Measurements from ENCODE around the gene TUBA8. TPM values are rescaled to one million over a fixed set of nuclear protein-coding genes. Genes with fewer than 3 reads are reported as not detected.
"Not testable (repeated sequence)": the region's sequence is repeated elsewhere in the genome, so short reads cannot be mapped to it uniquely, and the experiment has no call there.

The TUBA8 gene
- total RNA-seq = 1 to 10 TPM; 1.5 to 3.3 (median 2.6) TPM
- 0.79 TPM for total RNA-seq (2013)
- 0.10 to 0.85 (median 0.50) reads per million in 29 experiments for total RNA-seq

DNA sequence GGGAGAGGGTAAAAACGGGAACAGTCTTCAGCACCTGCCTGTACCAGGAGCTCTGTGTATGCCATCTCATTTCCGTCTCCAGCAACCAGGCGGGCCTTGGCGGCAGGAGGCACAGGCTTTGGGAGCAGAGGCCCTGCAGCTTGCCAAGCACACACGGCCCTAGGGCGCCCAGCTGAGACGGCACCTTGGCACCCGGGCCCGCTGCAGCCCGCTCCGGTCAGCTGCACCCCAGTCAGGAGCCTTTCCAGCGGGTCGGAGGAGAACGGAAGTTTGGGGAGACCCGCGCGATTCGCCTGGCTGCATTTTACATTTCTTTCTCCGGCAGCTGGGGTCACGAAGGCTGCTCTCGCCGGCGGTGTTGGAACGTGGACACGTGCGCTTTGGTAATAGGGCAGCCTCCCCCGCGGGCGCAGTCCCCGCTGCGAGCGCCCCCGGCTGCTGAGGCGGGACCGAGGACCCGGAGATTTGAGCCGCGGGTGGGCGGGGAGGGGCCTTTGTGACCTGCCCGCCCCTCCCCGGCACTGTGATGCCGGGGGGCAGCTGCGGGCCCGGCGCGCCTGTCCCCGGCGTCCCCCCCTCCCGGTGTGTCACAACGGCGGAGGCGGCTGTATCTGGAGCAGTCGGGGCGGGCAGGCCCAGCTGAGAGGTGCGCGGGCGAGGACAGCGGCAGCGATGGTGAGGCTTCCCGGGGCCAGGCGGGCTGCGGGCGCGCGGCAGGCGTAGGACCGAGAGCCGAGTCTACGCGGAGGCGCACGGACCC is at the start of gene TUBA8:
Gene TUBA8, plus strand, starts transcription at position 616 of the 760 bp plus-strand sequence. Its CDS starts 57 bp downstream, at position 673.
- peaks cover 0 to 8% (median 0%) of the 10 kb centered on the region in 3 donors for H3K9me3 Mint-ChIP-seq
- H3K27ac Mint-ChIP-seq = no peak within 1 kb of the TSS
- DNase-seq (peak in 10 of 35 experiments; percentile 5 to 22 (median 14)), ATAC-seq (replicated peaks in 1 of 4) (peak; percentile 50 to 63 (median 60))
- no peaks in the 10 kb centered on the region for H3K9me3 ChIP-seq
- peak within 1 kb of the TSS; percentile 26 to 58 for H3K4me3 ChIP-seq (ENCODE audit: control insufficient read depth in 1 of 2, extremely low read depth in 1 of 2, low read length in 1 of 2)
- ChIA-PET POLR2A (no interaction called here), CTCF (no interaction called here)
- H3K27me3 Mint-ChIP-seq = peaks cover 43% of the 10 kb centered on the region in 2 donors
- H3K27ac ChIP-seq (ENCODE audit: low read length) = no peak within 1 kb of the TSS
- H3K36me3 ChIP-seq (ENCODE audit: control insufficient read depth in 2 of 2, extremely low read depth in 1 of 2, insufficient read depth in 1 of 2, low read length in 1 of 2) = no peaks in the 10 kb centered on the region
- peaks cover 5 to 31% of the 10 kb centered on the region in 2 experiments for H3K4me1 ChIP-seq (ENCODE audit: control insufficient read depth in 1 of 2, extremely low read depth in 1 of 2, insufficient read depth in 2 of 2, low read length in 2 of 2)
- H3K4me1 Mint-ChIP-seq = peaks cover 29 to 32% (median 32%) of the 10 kb centered on the region in 3 donors
- peaks cover 13% of the 10 kb centered on the region for H3K36me3 Mint-ChIP-seq
- 3% methylated on average over 72 of the region's 72 CpGs for WGBS (ENCODE audit: insufficient coverage)
- H3K4me3 Mint-ChIP-seq = peak within 1 kb of the TSS; percentile 54 to 72 (median 62)
- H3K27me3 ChIP-seq (replicated peaks in 1 of 2; ENCODE audit: control insufficient read depth in 2 of 2, extremely low read depth in 1 of 2, insufficient read depth in 2 of 2, low read length in 1 of 2) = peaks cover 0 to 51% of the 10 kb centered on the region in 2 experiments

- H3K4me1 Mint-ChIP-seq = peaks cover 0 to 9% (median 6%) of the 10 kb centered on the region in 3 donors
- H3K4me1 ChIP-seq (ENCODE audit: control insufficient read depth in 1 of 2, extremely low read depth in 1 of 2, insufficient read depth in 2 of 2, low read length in 2 of 2) = no peaks in the 10 kb centered on the region
- CTCF ChIA-PET = no interaction called here
- H3K4me3 ChIP-seq (ENCODE audit: control insufficient read depth in 1 of 2, extremely low read depth in 1 of 2, low read length in 1 of 2) = no peak overlapping the region
- H3K27ac ChIP-seq (ENCODE audit: low read length) = no peak overlapping the region
- no peaks in the 10 kb centered on the region for H3K36me3 ChIP-seq (ENCODE audit: control insufficient read depth in 2 of 2, extremely low read depth in 1 of 2, insufficient read depth in 1 of 2, low read length in 1 of 2)
- ATAC-seq (replicated peaks in 1 of 4) = no peak
- H3K27me3 Mint-ChIP-seq = peaks cover 32 to 44% of the 10 kb centered on the region in 2 donors
- 100% methylated on average over 2 of the region's 3 CpGs for WGBS (ENCODE audit: insufficient coverage)
- no peak overlapping the region for H3K27ac Mint-ChIP-seq
- no peak for DNase-seq
- peaks cover 0 to 47% of the 10 kb centered on the region in 2 experiments for H3K27me3 ChIP-seq (replicated peaks in 1 of 2; ENCODE audit: control insufficient read depth in 2 of 2, extremely low read depth in 1 of 2, insufficient read depth in 2 of 2, low read length in 1 of 2)
- H3K4me3 Mint-ChIP-seq = no peak overlapping the region
- H3K9me3 Mint-ChIP-seq = no peaks in the 10 kb centered on the region
- no peaks in the 10 kb centered on the region for H3K36me3 Mint-ChIP-seq
- H3K9me3 ChIP-seq = no peaks in the 10 kb centered on the region
- POLR2A ChIA-PET = no interaction called here
Observed at GRCh38 chr22:18062421-18062820, 48.2 kb upstream of the TUBA8 start.

DNA sequence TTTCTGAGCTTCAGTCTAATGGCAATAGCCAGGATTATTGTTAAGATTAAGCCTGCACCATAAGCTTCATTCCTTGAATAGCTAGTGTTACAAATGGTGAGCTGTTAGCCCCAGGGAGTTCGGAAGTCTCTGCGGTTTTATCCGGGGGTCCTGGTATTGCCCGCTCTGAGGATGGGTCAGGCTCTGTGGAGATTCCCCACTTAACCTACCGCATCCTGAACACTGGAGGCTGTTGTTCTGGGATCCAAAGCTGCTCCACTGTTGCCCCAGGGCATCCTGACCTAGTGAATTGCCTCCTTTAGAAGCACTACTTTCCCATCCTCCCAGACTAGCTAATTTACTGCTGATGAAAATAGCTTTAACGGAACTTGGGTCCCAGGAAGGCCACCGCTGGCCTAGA is 47.3 kb upstream of the TUBA8 start:
- ATAC-seq (replicated peaks in 1 of 4) = no peak
- Histone ChIP-seq H3K4me1 (ENCODE audit: control insufficient read depth in 1 of 2, extremely low read depth in 1 of 2, insufficient read depth in 2 of 2, low read length in 2 of 2) (no peaks in the 10 kb centered on the region), H3K27me3 (replicated peaks in 1 of 2; ENCODE audit: control insufficient read depth in 2 of 2, extremely low read depth in 1 of 2, insufficient read depth in 2 of 2, low read length in 1 of 2) (peaks cover 0 to 51% of the 10 kb centered on the region in 2 experiments), H3K27ac (ENCODE audit: low read length) (no peak overlapping the region), H3K9me3 (no peaks in the 10 kb centered on the region), H3K4me3 (ENCODE audit: control insufficient read depth in 1 of 2, extremely low read depth in 1 of 2, low read length in 1 of 2) (no peak overlapping the region), H3K36me3 (ENCODE audit: control insufficient read depth in 2 of 2, extremely low read depth in 1 of 2, insufficient read depth in 1 of 2, low read length in 1 of 2) (no peaks in the 10 kb centered on the region)
- no peak overlapping the region for H3K27ac Mint-ChIP-seq
- POLR2A ChIA-PET = interaction anchor here in 1 of 2 donors (0.6 kb wide), 1 partner anchor 11 kb away, joined by 8 read pairs; no protein-coding TSS in a partner anchor
- H3K9me3 Mint-ChIP-seq = no peaks in the 10 kb centered on the region
- peaks cover 0 to 9% (median 6%) of the 10 kb centered on the region in 3 donors for H3K4me1 Mint-ChIP-seq
- 89% methylated on average over 7 of the region's 7 CpGs for WGBS (ENCODE audit: insufficient coverage)
- DNase-seq = no peak
- H3K27me3 Mint-ChIP-seq = peaks cover 38 to 49% of the 10 kb centered on the region in 2 donors
- no peak overlapping the region for H3K4me3 Mint-ChIP-seq
- no peaks in the 10 kb centered on the region for H3K36me3 Mint-ChIP-seq
- CTCF ChIA-PET = no interaction called here

- H3K9me3 Mint-ChIP-seq; H3K4me3 ChIP-seq (ENCODE audit: control insufficient read depth in 1 of 2, extremely low read depth in 1 of 2, low read length in 1 of 2); H3K36me3 ChIP-seq (ENCODE audit: control insufficient read depth in 2 of 2, extremely low read depth in 1 of 2, insufficient read depth in 1 of 2, low read length in 1 of 2); DNase-seq; H3K36me3 Mint-ChIP-seq; H3K9me3 ChIP-seq; H3K4me3 Mint-ChIP-seq; H3K27ac Mint-ChIP-seq; POLR2A ChIA-PET; H3K4me1 ChIP-seq (ENCODE audit: control insufficient read depth in 1 of 2, extremely low read depth in 1 of 2, insufficient read depth in 2 of 2, low read length in 2 of 2); H3K27ac ChIP-seq (ENCODE audit: low read length); H3K4me1 Mint-ChIP-seq; ATAC-seq (replicated peaks in 1 of 4): not testable (repeated sequence)
- CTCF ChIA-PET = interaction anchor here in 1 of 2 donors (0.9 kb wide), 1 partner anchor 14 kb away, joined by 3 read pairs; the partner anchor contains the start of gene PEX26
- H3K27me3 Mint-ChIP-seq = peaks cover 38 to 51% of the 10 kb centered on the region in 2 donors
- WGBS (ENCODE audit: insufficient coverage) = 79% methylated on average over 6 of the region's 6 CpGs
- H3K27me3 ChIP-seq (replicated peaks in 1 of 2; ENCODE audit: control insufficient read depth in 2 of 2, extremely low read depth in 1 of 2, insufficient read depth in 2 of 2, low read length in 1 of 2) = peaks cover 0 to 51% of the 10 kb centered on the region in 2 experiments
Observed at GRCh38 chr22:18063715-18064114, 46.9 kb upstream of the TUBA8 start.

- H3K4me1 Mint-ChIP-seq = peaks cover 0 to 9% (median 6%) of the 10 kb centered on the region in 3 donors
- 85% methylated on average over 3 of the region's 7 CpGs for WGBS (ENCODE audit: insufficient coverage)
- POLR2A ChIA-PET = no interaction called here
- peaks cover 0 to 51% of the 10 kb centered on the region in 2 experiments for H3K27me3 ChIP-seq (replicated peaks in 1 of 2; ENCODE audit: control insufficient read depth in 2 of 2, extremely low read depth in 1 of 2, insufficient read depth in 2 of 2, low read length in 1 of 2)
- H3K4me3 Mint-ChIP-seq = no peak overlapping the region
- H3K27ac Mint-ChIP-seq = no peak overlapping the region
- H3K9me3 Mint-ChIP-seq = no peaks in the 10 kb centered on the region
- H3K4me3 ChIP-seq (ENCODE audit: control insufficient read depth in 1 of 2, extremely low read depth in 1 of 2, low read length in 1 of 2) = no peak overlapping the region
- CTCF ChIA-PET = interaction anchor here in 1 of 2 donors (0.9 kb wide), 1 partner anchor 13 kb away, joined by 3 read pairs; the partner anchor contains the start of gene PEX26
- no peaks in the 10 kb centered on the region for H3K36me3 ChIP-seq (ENCODE audit: control insufficient read depth in 2 of 2, extremely low read depth in 1 of 2, insufficient read depth in 1 of 2, low read length in 1 of 2)
- DNase-seq (no peak), ATAC-seq (replicated peaks in 1 of 4) (no peak)
- H3K9me3 ChIP-seq = no peaks in the 10 kb centered on the region
- H3K27me3 Mint-ChIP-seq = peaks cover 38 to 46% of the 10 kb centered on the region in 2 donors
- no peaks in the 10 kb centered on the region for H3K36me3 Mint-ChIP-seq
- H3K27ac ChIP-seq (ENCODE audit: low read length) = no peak overlapping the region
- H3K4me1 ChIP-seq (ENCODE audit: control insufficient read depth in 1 of 2, extremely low read depth in 1 of 2, insufficient read depth in 2 of 2, low read length in 2 of 2) = no peaks in the 10 kb centered on the region
Observed at GRCh38 chr22:18064636-18065035, 46.0 kb upstream of the TUBA8 start.

DNA sequence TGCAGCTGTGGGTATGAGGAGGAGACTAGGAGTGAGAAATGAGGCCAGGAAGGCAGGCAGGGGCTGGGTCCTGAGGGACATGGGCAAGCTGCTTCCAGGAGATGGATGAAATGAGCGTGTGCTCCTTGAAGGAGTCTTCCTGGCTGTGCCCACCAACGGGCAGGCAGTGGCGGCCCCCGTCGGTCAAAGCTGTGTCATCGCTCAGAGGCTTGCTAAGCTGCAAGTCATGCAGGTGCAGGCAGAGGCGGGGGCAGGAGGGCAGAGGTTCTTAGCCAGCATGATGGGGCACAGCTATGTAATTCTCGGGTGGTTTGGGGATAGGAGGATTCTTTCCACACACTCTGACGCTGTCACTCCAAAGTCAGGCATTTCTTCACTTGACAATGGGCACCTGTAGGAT is 45.4 kb upstream of the TUBA8 start:
- H3K27me3 Mint-ChIP-seq = peaks cover 38 to 46% of the 10 kb centered on the region in 2 donors
- WGBS (ENCODE audit: insufficient coverage) = 36% methylated on average over 6 of the region's 9 CpGs
- no peaks in the 10 kb centered on the region for H3K4me1 ChIP-seq (ENCODE audit: control insufficient read depth in 1 of 2, extremely low read depth in 1 of 2, insufficient read depth in 2 of 2, low read length in 2 of 2)

More for the DNA sequence above, 45.4 kb upstream of the TUBA8 start:
- H3K27ac Mint-ChIP-seq = no peak overlapping the region
- Histone ChIP-seq H3K27me3 (replicated peaks in 1 of 2; ENCODE audit: control insufficient read depth in 2 of 2, extremely low read depth in 1 of 2, insufficient read depth in 2 of 2, low read length in 1 of 2) (peaks cover 0 to 51% of the 10 kb centered on the region in 2 experiments), H3K27ac (ENCODE audit: low read length) (no peak overlapping the region), H3K4me3 (ENCODE audit: control insufficient read depth in 1 of 2, extremely low read depth in 1 of 2, low read length in 1 of 2) (no peak overlapping the region), H3K36me3 (ENCODE audit: control insufficient read depth in 2 of 2, extremely low read depth in 1 of 2, insufficient read depth in 1 of 2, low read length in 1 of 2) (no peaks in the 10 kb centered on the region), H3K9me3 (no peaks in the 10 kb centered on the region)
- H3K4me1 Mint-ChIP-seq = peaks cover 0 to 9% (median 6%) of the 10 kb centered on the region in 3 donors
- DNase-seq (no peak), ATAC-seq (replicated peaks in 1 of 4) (no peak)
- ChIA-PET POLR2A (no interaction called here), CTCF (no interaction called here)
- H3K9me3 Mint-ChIP-seq = no peaks in the 10 kb centered on the region
- H3K4me3 Mint-ChIP-seq = no peak overlapping the region
- no peaks in the 10 kb centered on the region for H3K36me3 Mint-ChIP-seq

Data from T-cell (primary cell).